Measurements from ENCODE around the gene OBI1.

The OBI1 gene

GRCh38 chr13:78601874-78602560, 56.9 kb downstream of the OBI1 start:
- ChIA-PET CTCF (interaction anchor here (0.6 kb wide), 1 partner anchor 14 kb away, joined by 3 read pairs; no protein-coding TSS in a partner anchor), POLR2A (no interaction called here)
- no peak for TF ChIP-seq CTCF (IDR thresholded peaks at IDR 0.05; ENCODE audit: insufficient read depth, low read length, missing control alignments)
- H3K4me3 ChIP-seq (ENCODE audit: low read depth, low read length) = no peak overlapping the region
- no peak for DNase-seq (ENCODE audit: low read depth, low spot score)

GRCh38 chr13:78601124-78601873, 57.7 kb downstream of the OBI1 start:
- H3K4me3 ChIP-seq (ENCODE audit: low read depth, low read length) = no peak overlapping the region
- no peak for TF ChIP-seq CTCF (IDR thresholded peaks at IDR 0.05; ENCODE audit: insufficient read depth, low read length, missing control alignments)
- ChIA-PET POLR2A (no interaction called here), CTCF (interaction anchor here (0.6 kb wide), 1 partner anchor 14 kb away, joined by 3 read pairs; no protein-coding TSS in a partner anchor)
- no peak for DNase-seq (ENCODE audit: low read depth, low spot score)

- no peak for TF ChIP-seq CTCF (IDR thresholded peaks at IDR 0.05; ENCODE audit: insufficient read depth, low read length, missing control alignments)
- H3K4me3 ChIP-seq (ENCODE audit: low read depth, low read length) = no peak overlapping the region
- POLR2A ChIA-PET = no interaction called here
- no peak for DNase-seq (ENCODE audit: low read depth, low spot score)
- CTCF ChIA-PET = no interaction called here
Measured at GRCh38 chr13:78600280-78600883, 58.6 kb downstream of the OBI1 start.

- no peak overlapping the region for H3K4me3 ChIP-seq (ENCODE audit: low read depth, low read length)
- POLR2A ChIA-PET = no interaction called here
- CTCF ChIA-PET = no interaction called here
- no peak for TF ChIP-seq CTCF (IDR thresholded peaks at IDR 0.05; ENCODE audit: insufficient read depth, low read length, missing control alignments)
- DNase-seq (ENCODE audit: low read depth, low spot score) = no peak
Measured at GRCh38 chr13:78599645-78600279, 59.2 kb downstream of the OBI1 start.

GRCh38 chr13:78598966-78599644, 59.9 kb downstream of the OBI1 start:
- no peak for DNase-seq (ENCODE audit: low read depth, low spot score)
- CTCF ChIA-PET = no interaction called here
- TF ChIP-seq CTCF (IDR thresholded peaks at IDR 0.05; ENCODE audit: insufficient read depth, low read length, missing control alignments) = no peak
- H3K4me3 ChIP-seq (ENCODE audit: low read depth, low read length) = no peak overlapping the region
- POLR2A ChIA-PET = no interaction called here
